Measurements from ENCODE around the gene ECSCR. TPM values are rescaled to one million over a fixed set of nuclear protein-coding genes. Genes with fewer than 3 reads are reported as not detected.
"Not testable (repeated sequence)": the region's sequence is repeated elsewhere in the genome, so short reads cannot be mapped to it uniquely, and the experiment has no call there.

Gene ECSCR
- total RNA-seq: not detected in 2 replicates

- no peaks in the 10 kb centered on the region for H3K27me3 ChIP-seq (ENCODE audit: control insufficient read depth, insufficient read depth, low read length)
- no peak for TF ChIP-seq CTCF (IDR thresholded peaks at IDR 0.05; ENCODE audit: insufficient read depth, low read length, poor library complexity, severe bottlenecking)
- no peak within 1 kb of the TSS for H3K4me3 ChIP-seq (ENCODE audit: low read depth, low read length)
- H3K36me3 ChIP-seq (ENCODE audit: control insufficient read depth, insufficient read depth, low read length): no peaks in the 10 kb centered on the region
- no peak for DNase-seq (ENCODE audit: low read depth)
Observed at GRCh38 chr5:139462586-139463276, at the start of gene ECSCR. ECSCR (minus strand) TSS chr5:139462743; CDS start chr5:139462670, 73 bp downstream.

GRCh38 chr5:139504722-139505121 is 42.2 kb upstream of the ECSCR start:
- not testable (repeated sequence) for H3K4me3 ChIP-seq (ENCODE audit: low read depth, low read length); H3K36me3 ChIP-seq (ENCODE audit: control insufficient read depth, insufficient read depth, low read length); H3K27me3 ChIP-seq (ENCODE audit: control insufficient read depth, insufficient read depth, low read length); DNase-seq (ENCODE audit: low read depth)

- H3K36me3 ChIP-seq (ENCODE audit: control insufficient read depth, insufficient read depth, low read length); H3K4me3 ChIP-seq (ENCODE audit: low read depth, low read length); H3K27me3 ChIP-seq (ENCODE audit: control insufficient read depth, insufficient read depth, low read length); DNase-seq (ENCODE audit: low read depth): not testable (repeated sequence)
Observed at GRCh38 chr5:139503879-139504278, 41.3 kb upstream of the ECSCR start.

- DNase-seq (ENCODE audit: low read depth); H3K4me3 ChIP-seq (ENCODE audit: low read depth, low read length); H3K36me3 ChIP-seq (ENCODE audit: control insufficient read depth, insufficient read depth, low read length); H3K27me3 ChIP-seq (ENCODE audit: control insufficient read depth, insufficient read depth, low read length): not testable (repeated sequence)
Observed at GRCh38 chr5:139503036-139503817, 40.7 kb upstream of the ECSCR start.

- Histone ChIP-seq H3K4me3 (ENCODE audit: low read depth, low read length) (no peak overlapping the region), H3K36me3 (ENCODE audit: control insufficient read depth, insufficient read depth, low read length) (no peaks in the 10 kb centered on the region), H3K27me3 (ENCODE audit: control insufficient read depth, insufficient read depth, low read length) (no peaks in the 10 kb centered on the region)
- TF ChIP-seq CTCF (IDR thresholded peaks at IDR 0.05; ENCODE audit: insufficient read depth, low read length, poor library complexity, severe bottlenecking): no peak
- no peak for DNase-seq (ENCODE audit: low read depth)
Observed at GRCh38 chr5:139501381-139501780, 38.8 kb upstream of the ECSCR start.

- Histone ChIP-seq H3K36me3 (ENCODE audit: control insufficient read depth, insufficient read depth, low read length) (no peaks in the 10 kb centered on the region), H3K27me3 (ENCODE audit: control insufficient read depth, insufficient read depth, low read length) (no peaks in the 10 kb centered on the region), H3K4me3 (ENCODE audit: low read depth, low read length) (no peak overlapping the region)
- no peak for DNase-seq (ENCODE audit: low read depth)
- no peak for TF ChIP-seq CTCF (IDR thresholded peaks at IDR 0.05; ENCODE audit: insufficient read depth, low read length, poor library complexity, severe bottlenecking)
Observed at GRCh38 chr5:139495638-139496435, 33.3 kb upstream of the ECSCR start.

- no peak for TF ChIP-seq CTCF (IDR thresholded peaks at IDR 0.05; ENCODE audit: insufficient read depth, low read length, poor library complexity, severe bottlenecking)
- no peak for DNase-seq (ENCODE audit: low read depth)
- Histone ChIP-seq H3K4me3 (ENCODE audit: low read depth, low read length) (no peak overlapping the region), H3K36me3 (ENCODE audit: control insufficient read depth, insufficient read depth, low read length) (no peaks in the 10 kb centered on the region), H3K27me3 (ENCODE audit: control insufficient read depth, insufficient read depth, low read length) (no peaks in the 10 kb centered on the region)
Observed at GRCh38 chr5:139494832-139495231, 32.3 kb upstream of the ECSCR start.

Measured in kidney epithelial cell (primary cell).